Ascending aorta (tissue), 2 donors: ENCODE measurements around the gene ESPNL. TPM values are rescaled to one million over a fixed set of nuclear protein-coding genes. Genes with fewer than 3 reads are reported as not detected.

Source experiments
- DNase-seq, 2 donors: peaks; one replicate each; pipeline ENCODE4 v3.0.0-alpha.2; 2019; ENCODE audit warnings: low spot score in 2 of 2
- H3K27ac ChIP-seq, 2 donors: fragments of 200-600 bp; sonication (generic); one replicate each; pipeline ENCODE4 v1.5.1; 2016 to 2017; ENCODE audit warnings: mild to moderate bottlenecking in 1 of 2
- H3K27me3 ChIP-seq: fragments of 200-600 bp; sonication (generic); one replicate; pipeline ENCODE4 v1.5.1; 2017
- H3K36me3 ChIP-seq, 2 donors: fragments of 200-600 bp; sonication (generic); one replicate each; pipeline ENCODE4 v1.5.1; 2016
- H3K4me1 ChIP-seq, 2 donors: fragments of 200-600 bp; sonication (generic); one replicate each; pipeline ENCODE4 v1.5.1; 2016 to 2017; ENCODE audit warnings: mild to moderate bottlenecking in 1 of 2
- H3K4me3 ChIP-seq, 2 donors: fragments of 200-600 bp; sonication (generic); one replicate each; pipeline ENCODE4 v1.5.1; 2016 to 2017; ENCODE audit warnings: mild to moderate bottlenecking in 1 of 2
- H3K9me3 ChIP-seq, 2 donors: fragments of 200-600 bp; sonication (generic); one replicate each; pipeline ENCODE4 v1.5.1; 2016
- intact Hi-C: fragments of 100-400 bp; cut with DNase I; formaldehyde crosslinking; loops from one replicate; pipeline ENCODE4 v1.15.1; 2023
- total RNA-seq: library from RNA; depleted of rRNA; stranded (reverse); fragments of >200 nt; gene quantifications from one replicate; pipeline ENCODE4 v1.1.0, GENCODE V29; 2016
- TF ChIP-seq, protein P1 (sequence below), 3 experiments: fragments of 200-600 bp in 2 of 3; fragments of 450-650 bp in 1 of 3; sonication (generic) in 2 of 3; IDR thresholded peaks; one replicate each; pipeline ENCODE4 v1.5.1; 2016 to 2019; ENCODE audit warnings: antibody characterized with exemption in 3 of 3, mild to moderate bottlenecking in 1 of 3, moderate library complexity in 1 of 3

Gene ESPNL
- total RNA-seq, 1 donor from 2014 or later = not detected

DNA sequence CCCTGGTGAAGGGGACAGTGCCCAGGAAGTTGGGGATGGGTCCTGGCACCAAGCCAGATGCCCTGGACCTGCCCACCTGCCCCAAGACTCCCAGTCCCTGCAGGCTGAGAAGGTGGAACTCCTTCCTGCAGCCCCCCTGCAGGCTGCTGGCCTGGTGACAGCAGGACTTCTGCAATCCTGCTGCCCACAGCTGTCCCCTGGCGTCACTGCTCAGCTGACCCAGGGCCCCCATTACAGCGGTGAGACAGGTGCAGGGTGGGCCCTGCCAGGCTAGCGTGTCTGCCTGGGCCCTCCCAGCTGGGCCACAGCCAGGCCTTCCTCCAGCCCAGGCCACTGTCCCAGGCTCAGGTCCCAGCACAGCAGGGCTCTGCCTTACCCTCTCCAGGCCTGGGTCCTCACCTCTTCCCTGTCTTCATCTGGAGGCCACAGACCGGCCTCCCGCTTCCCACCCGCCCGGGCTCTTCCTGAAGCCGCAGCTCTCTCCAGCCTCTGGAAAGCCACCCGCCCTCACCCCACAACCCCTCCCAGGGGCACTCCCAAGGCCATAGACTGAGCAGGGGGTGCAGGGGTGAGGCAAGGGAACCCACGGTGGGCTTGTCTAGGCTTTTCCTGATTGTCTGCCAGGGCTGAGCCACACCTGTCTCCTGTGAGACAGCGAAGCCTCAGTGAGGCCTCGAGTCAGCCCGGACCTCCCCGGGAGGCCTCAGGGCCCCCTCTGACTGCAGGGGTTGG, 49.9 kb downstream of the ESPNL start:
- H3K4me3 ChIP-seq = no peak overlapping the region
- no peaks in the 10 kb centered on the region for H3K4me1 ChIP-seq
- H3K27me3 ChIP-seq = no peaks in the 10 kb centered on the region
- no peak for DNase-seq
- intact Hi-C loops = loop anchor here (10.0 kb wide), 1 partner anchor 295 kb away; the partner anchor contains the start of gene RAMP1
- peaks cover 12 to 14% of the 10 kb centered on the region in 2 donors for H3K36me3 ChIP-seq
- no peak overlapping the region for H3K27ac ChIP-seq
- TF ChIP-seq, protein P1, sequence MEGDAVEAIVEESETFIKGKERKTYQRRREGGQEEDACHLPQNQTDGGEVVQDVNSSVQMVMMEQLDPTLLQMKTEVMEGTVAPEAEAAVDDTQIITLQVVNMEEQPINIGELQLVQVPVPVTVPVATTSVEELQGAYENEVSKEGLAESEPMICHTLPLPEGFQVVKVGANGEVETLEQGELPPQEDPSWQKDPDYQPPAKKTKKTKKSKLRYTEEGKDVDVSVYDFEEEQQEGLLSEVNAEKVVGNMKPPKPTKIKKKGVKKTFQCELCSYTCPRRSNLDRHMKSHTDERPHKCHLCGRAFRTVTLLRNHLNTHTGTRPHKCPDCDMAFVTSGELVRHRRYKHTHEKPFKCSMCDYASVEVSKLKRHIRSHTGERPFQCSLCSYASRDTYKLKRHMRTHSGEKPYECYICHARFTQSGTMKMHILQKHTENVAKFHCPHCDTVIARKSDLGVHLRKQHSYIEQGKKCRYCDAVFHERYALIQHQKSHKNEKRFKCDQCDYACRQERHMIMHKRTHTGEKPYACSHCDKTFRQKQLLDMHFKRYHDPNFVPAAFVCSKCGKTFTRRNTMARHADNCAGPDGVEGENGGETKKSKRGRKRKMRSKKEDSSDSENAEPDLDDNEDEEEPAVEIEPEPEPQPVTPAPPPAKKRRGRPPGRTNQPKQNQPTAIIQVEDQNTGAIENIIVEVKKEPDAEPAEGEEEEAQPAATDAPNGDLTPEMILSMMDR (IDR thresholded peaks at IDR 0.05) = no peak
- no peaks in the 10 kb centered on the region for H3K9me3 ChIP-seq

- DNase-seq = no peak
- peaks cover 12 to 14% of the 10 kb centered on the region in 2 donors for H3K36me3 ChIP-seq
- no peaks in the 10 kb centered on the region for H3K9me3 ChIP-seq
- TF ChIP-seq, protein P1 (IDR thresholded peaks at IDR 0.05) = no peak
- no peaks in the 10 kb centered on the region for H3K27me3 ChIP-seq
- no peak overlapping the region for H3K4me3 ChIP-seq
- no peak overlapping the region for H3K27ac ChIP-seq
- intact Hi-C loops = no loop called here
- no peaks in the 10 kb centered on the region for H3K4me1 ChIP-seq
Measured at GRCh38 chr2:238150686-238151085, 50.5 kb downstream of the ESPNL start.

- H3K27me3 ChIP-seq = no peaks in the 10 kb centered on the region
- peaks cover 11 to 12% of the 10 kb centered on the region in 2 donors for H3K36me3 ChIP-seq
- TF ChIP-seq, protein P1 (IDR thresholded peaks at IDR 0.05) = no peak
- intact Hi-C loops = no loop called here
- H3K4me3 ChIP-seq = no peak overlapping the region
- H3K4me1 ChIP-seq = no peaks in the 10 kb centered on the region
- H3K9me3 ChIP-seq = no peaks in the 10 kb centered on the region
- no peak for DNase-seq
- no peak overlapping the region for H3K27ac ChIP-seq
Measured at GRCh38 chr2:238151205-238151604, 51.1 kb downstream of the ESPNL start.

DNA sequence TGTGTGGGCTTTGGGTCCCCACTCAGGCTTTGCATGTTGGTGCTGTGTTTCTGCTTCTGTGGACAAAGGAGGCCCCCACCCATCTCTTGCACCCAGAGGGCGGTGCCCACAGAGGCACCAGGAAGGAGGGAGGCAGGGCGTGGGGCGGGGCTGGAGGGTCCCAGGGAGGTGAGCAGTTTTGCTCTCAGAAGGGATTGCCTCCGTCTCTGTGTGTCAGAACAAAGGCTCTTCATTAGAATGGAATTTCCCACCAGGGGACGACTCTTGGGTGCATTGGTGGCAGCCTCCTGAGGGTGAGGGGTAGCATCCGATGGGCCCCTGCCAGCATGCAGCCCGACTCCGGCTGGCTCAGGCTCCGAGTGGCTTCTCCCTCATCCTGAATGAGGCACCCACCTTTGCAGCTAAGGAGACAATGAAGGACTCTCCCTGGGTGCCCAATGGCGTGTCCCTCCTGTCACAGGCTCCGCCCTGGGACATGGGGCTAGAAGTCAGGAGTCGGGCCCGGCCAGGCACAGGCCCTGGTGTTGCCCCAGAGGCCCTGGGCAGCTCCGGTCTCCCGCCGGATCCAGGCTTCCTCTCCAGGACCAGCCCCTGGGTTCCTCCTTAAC, 51.6 kb downstream of the ESPNL start:
- no peak overlapping the region for H3K27ac ChIP-seq
- peaks cover 11 to 12% of the 10 kb centered on the region in 2 donors for H3K36me3 ChIP-seq
- no peaks in the 10 kb centered on the region for H3K4me1 ChIP-seq
- TF ChIP-seq, protein P1 (IDR thresholded peaks at IDR 0.05) = no peak
- no peak for DNase-seq
- no peaks in the 10 kb centered on the region for H3K27me3 ChIP-seq
- H3K9me3 ChIP-seq = no peaks in the 10 kb centered on the region
- intact Hi-C loops = no loop called here
- no peak overlapping the region for H3K4me3 ChIP-seq

GRCh38 chr2:238152771-238153688, 52.9 kb downstream of the ESPNL start:
- TF ChIP-seq, protein P1 (IDR thresholded peaks at IDR 0.05) = no peak
- DNase-seq = no peak
- Histone ChIP-seq H3K4me1 (no peaks in the 10 kb centered on the region), H3K9me3 (no peaks in the 10 kb centered on the region), H3K36me3 (peaks cover 11 to 12% of the 10 kb centered on the region in 2 donors), H3K27me3 (no peaks in the 10 kb centered on the region), H3K4me3 (no peak overlapping the region), H3K27ac (no peak overlapping the region)
- intact Hi-C loops = no loop called here
